HG03025 (cell line): ENCODE data around the gene NEDD4L.
"Not testable (repeated sequence)": the region's sequence is repeated elsewhere in the genome, so short reads cannot be mapped to it uniquely, and the experiment has no call there.

Source experiments
- ATAC-seq: cut with Tn5 transposase; IDR thresholded peaks from one replicate; pipeline ENCODE4 v1.9.1; 2021; ENCODE audit warnings: mild to moderate bottlenecking, moderate library complexity; ENCODE audit not compliant: unreplicated experiment, low FRiP score

The NEDD4L gene

DNA sequence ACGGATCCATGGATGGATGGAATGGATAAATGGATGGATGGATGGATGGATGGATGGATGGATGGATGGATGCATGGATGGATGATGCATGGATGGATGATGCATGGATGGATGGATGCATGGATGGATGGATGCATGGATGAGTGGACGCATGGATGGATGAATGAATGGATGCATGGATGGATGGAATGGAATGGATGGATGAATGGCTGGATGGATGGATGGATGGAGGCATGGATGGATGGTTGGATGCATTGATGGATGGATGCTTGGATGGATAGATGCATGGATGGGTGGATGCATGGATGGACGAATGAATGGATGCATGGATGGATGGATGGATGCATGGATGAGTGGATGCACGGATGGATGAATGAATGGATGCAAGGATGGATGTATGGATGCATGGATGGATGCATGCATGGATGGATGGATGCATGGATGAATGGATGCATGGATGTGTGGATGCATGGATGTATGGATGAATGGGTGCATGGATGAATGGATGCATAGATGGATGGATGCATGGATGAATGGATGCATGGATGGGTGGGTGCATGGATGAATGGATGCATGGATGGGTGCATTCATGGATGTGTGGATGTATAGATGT, 375.7 kb downstream of the NEDD4L start:
- ATAC-seq = no peak

DNA sequence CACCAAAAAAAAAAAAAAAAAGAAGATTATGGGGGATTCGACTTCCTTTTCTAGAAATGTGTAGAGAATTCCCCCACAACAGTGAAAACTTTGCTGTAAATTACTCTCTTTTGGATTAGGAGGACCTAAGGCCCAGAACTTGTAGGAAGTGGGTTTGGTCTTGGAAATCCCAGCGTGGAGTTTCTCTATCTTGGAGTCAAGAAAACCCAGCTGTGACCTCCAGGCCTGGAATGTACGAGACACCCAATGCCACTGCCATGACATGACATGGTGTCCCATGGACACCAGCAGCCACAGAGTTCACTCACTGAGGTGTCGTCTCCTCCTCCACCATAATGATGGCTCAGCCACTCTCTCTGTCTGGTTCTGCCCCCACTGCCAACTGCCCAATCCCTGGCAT, 382.6 kb downstream of the NEDD4L start:
- no peak for ATAC-seq

DNA sequence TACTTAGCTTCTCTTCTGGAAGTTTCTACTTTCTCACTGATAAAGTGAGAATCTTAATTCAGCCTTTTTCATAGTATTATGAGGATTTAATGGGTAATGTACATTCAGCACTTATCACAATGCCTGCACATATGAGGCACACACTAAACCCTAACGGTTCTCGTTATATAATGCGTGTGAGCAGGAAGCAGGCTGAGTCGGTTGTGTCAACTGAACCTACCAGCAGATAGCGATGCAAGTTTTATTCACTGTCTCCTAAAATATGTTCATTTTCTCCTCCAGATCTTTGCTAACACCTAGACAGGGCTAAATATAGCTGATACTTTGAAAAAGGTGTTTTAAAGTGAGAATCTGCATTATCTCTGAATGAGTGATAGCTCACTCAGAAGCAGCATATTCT, 383.3 kb downstream of the NEDD4L start:
- no peak for ATAC-seq

GRCh38 chr18:58429442-58429841, 385.4 kb downstream of the NEDD4L start:
- ATAC-seq = no peak

DNA sequence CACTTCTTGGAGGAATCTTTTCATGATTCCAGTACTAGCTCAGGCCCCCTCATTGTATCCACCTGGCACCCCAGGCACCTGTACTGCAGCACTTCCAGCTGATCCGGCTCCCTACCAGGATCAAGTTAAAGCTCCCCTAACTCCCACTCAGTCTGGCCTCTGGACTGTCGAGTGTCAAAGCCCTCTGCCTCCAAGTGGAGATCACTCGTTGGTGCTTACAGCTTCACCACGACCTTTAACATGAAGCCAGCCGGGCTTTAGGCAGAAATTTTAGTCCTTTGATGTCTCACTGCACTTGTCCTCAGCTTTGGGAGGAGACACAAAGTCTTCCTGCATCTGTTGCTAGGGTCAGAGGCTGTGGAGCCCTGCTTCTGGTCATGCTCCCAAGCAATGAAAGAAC, 387.2 kb downstream of the NEDD4L start:
- ATAC-seq = no peak

- no peak for ATAC-seq
These were observed 388.2 kb downstream of the NEDD4L start for GRCh38 chr18:58432050-58432727.

DNA sequence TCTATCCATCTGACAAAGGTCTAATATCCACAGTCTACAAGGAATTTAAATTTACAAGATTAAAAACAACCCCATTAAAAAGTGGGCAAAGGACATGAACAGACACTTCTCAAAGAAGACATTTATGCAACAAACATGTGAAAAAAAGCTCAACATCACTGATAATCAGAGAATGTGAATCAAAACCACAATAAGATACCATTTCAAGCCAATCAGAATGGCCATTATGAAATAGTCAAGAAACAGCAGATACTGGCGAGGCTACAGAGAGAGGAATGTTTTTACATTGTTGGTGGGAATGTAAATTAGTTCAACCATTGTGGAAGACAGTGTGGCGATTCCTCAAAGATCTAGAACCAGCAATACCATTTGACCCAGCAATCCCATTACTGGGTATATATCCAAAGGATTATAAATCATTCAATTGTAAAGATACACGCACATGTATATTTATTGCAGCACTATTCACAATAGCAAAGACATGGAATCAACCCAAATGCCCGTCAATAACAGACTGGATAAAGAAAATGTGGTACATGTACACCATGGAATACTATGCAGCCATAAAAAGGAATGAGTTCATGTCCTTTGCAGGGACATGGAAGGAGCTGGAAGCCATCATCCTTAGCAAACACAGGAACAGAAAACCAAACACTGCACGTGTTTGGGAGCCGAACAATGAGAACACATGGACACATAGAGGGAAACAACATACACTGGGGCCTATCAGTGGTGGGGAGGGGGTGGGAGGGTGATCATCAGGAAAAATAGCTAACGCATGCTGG, 391.4 kb downstream of the NEDD4L start:
- not testable (repeated sequence) for ATAC-seq

DNA sequence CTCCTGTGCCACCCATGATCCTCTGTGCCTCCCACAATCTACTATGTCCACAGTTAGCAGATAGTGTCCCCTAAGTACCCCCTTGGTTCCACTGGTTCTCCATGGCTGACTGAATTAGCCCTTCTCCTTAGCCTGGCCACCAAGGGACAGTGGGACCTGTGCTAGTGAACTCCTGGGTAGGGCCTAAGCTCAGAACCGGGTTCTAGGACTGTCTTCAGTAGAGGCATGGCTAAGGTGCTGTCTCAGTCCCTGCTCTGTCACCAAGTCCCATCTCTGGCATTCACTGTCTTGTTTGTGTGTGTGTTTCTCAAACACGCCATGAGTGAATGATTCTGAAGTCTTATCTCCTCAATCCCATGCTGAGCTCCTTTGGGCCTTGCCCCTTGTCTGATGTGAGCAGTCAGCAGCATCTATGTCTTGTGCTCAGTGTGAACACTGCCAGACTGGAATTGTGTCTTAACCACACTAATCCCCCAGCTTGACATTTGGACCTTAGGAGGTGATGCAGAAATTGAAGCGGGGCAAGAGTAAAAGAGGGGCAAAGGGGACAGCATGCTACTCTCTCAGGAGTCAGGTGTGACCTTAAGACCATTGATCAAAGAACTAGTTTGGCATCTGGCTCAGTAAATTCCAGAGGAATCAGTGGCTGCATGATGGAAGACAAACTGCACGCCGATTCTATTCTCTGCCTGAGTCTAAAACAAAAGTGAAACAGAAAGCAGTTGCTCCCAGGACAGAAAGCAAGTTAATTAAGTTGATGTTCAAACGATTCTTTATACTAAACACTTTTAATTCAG, 394.3 kb downstream of the NEDD4L start:
- ATAC-seq = no peak

- ATAC-seq = no peak
These were observed 394.9 kb downstream of the NEDD4L start for GRCh38 chr18:58438958-58439300.

GRCh38 chr18:58443671-58444070, 399.6 kb downstream of the NEDD4L start:
- no peak for ATAC-seq

DNA sequence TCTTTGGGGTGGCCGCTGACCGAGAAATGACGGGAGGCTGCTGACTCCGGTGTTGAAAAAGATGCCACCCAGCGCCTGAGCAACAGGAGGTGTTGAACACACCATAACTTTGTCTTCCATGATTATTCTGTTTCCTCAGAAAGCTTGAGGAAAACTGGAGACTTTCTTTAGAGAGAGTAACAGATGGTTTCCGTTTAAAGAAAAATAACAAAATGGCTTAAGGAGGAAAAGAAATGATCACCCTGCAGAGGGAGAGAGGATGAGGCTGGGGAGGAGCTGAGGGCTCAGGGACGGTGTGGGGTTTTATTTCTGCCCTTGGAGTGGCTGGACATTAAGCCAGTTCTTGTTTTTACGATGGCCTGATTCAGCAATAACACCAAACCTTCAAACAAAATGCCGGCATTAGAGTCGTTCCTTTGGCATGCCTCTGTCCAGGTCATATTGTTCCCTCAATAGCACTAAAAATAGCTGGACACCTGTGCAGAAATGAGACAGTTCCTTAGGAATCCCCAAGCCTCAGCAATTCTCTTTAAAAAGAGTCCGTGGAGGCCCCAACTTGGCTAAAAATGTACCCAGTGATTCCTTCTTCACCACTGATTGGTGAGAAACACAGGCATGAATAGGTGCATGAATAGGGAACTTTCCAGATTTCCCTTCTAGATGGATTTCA, 402.5 kb downstream of the NEDD4L start:
- no peak for ATAC-seq

- ATAC-seq = no peak
These were observed 403.5 kb downstream of the NEDD4L start for GRCh38 chr18:58447402-58448095.

- ATAC-seq = no peak
These were observed 405.4 kb downstream of the NEDD4L start for GRCh38 chr18:58449464-58449863.
